ENCODE results near the gene ATP5F1A. TPM values are rescaled to one million over a fixed set of nuclear protein-coding genes. Genes with fewer than 3 reads are reported as not detected.

Gene ATP5F1A
- 510 and 663 TPM in 2 replicates for total RNA-seq

GRCh38 chr18:46097801-46098615 is at the start of gene ATP5F1A:
Gene ATP5F1A (minus strand): TSS chr18:46098296. CDS start chr18:46098231, 65 bp downstream.

GRCh38 chr18:46104128-46104911 is 6.2 kb upstream of the ATP5F1A start, which contains the start of gene HAUS1:
Gene HAUS1 (plus strand): TSS chr18:46104385. CDS start chr18:46104412, 27 bp downstream.

GRCh38 chr18:46071653-46072375 is 26.3 kb downstream of the ATP5F1A start, which contains the start of gene PSTPIP2:
Gene PSTPIP2 (minus strand): TSS chr18:46072260. CDS start chr18:46072188, 72 bp downstream.

Other genes with a start within 250 kb of the ATP5F1A start
- 14.1 and 14.5 TPM in 2 replicates for gene EPG5, start 131.0 kb downstream of the ATP5F1A start, total RNA-seq
- gene PSTPIP2, start 26.0 kb downstream of the ATP5F1A start, total RNA-seq: 1.5 and 4.3 TPM in 2 replicates
- 59.3 and 73.3 TPM in 2 replicates for gene HAUS1, start 6.1 kb upstream of the ATP5F1A start, total RNA-seq